Stimulated activated effector memory CD8-positive, alpha-beta T cell treated with anti-CD3 and anti-CD28 coated beads, Interleukin-12 subunit alpha, Interleukin-12 subunit beta, amount 100 ng/mL, for 72 hours (primary cell): ENCODE measurements around the gene RAX2.
"Not testable (repeated sequence)": the region's sequence is repeated elsewhere in the genome, so short reads cannot be mapped to it uniquely, and the experiment has no call there.

Experiments used
- ATAC-seq: fragments of 150-1000 bp; cut with Tn5 transposase; 2 replicates; pipeline ENCODE4 v1.10.0; 2021
- DNase-seq, 2 donors: peaks; one replicate each; pipeline ENCODE4 v3.0.0; 2021 to 2022; ENCODE audit warnings: low spot score in 2 of 2
- H3K27ac Mint-ChIP-seq: one replicate; pipeline ENCODE4 v1.8.0; 2022; ENCODE audit warnings: mild to moderate bottlenecking, mixed read lengths
- H3K36me3 Mint-ChIP-seq: one replicate; pipeline ENCODE4 v1.8.0; 2022; ENCODE audit warnings: mild to moderate bottlenecking, mixed read lengths
- H3K4me1 Mint-ChIP-seq: one replicate; pipeline ENCODE4 v1.8.0; 2022; ENCODE audit warnings: mixed read lengths
- H3K4me3 Mint-ChIP-seq: one replicate; pipeline ENCODE4 v1.8.0; 2022; ENCODE audit warnings: mild to moderate bottlenecking, mixed read lengths
- H3K9me3 Mint-ChIP-seq: one replicate; pipeline ENCODE4 v1.8.0; 2022; ENCODE audit warnings: mixed read lengths

Gene RAX2

DNA sequence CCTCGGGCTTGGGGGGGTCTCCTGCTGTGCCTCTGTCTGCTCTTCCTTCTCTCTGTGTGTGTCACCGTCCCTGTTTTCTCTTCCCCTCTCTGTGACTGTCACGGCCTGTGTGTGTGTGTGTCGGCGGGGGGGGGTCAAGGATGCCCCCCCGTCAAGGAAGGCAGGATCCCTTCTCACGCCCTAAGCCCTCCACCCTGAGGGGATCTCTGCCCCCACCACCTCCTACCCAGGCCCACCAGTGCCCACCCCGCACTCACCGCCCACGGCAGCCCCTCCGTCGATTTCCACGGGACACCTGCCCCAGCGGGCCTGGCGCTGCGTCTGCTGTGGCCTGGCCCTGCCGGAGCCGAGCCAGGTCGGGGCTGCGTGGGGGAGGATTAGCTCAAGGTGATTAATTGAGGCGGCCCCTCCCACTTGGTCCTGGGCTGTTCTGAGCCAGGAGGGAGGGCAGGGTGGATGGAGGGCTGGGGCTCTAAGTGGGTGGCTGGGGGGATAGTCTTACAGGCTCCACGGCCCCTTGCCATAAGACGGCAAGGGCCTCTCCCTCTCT lies at the start of gene RAX2:
Gene RAX2, minus strand, starts transcription at position 323 of the 550 bp plus-strand sequence. CDS start 486 bp downstream, outside the sequence.
- ATAC-seq (no peak), DNase-seq (no peak)
- no peak within 1 kb of the TSS for H3K27ac Mint-ChIP-seq
- peaks cover 33% of the 10 kb centered on the region for H3K36me3 Mint-ChIP-seq
- no peak within 1 kb of the TSS for H3K4me3 Mint-ChIP-seq
- peaks cover 3% of the 10 kb centered on the region for H3K9me3 Mint-ChIP-seq
- H3K4me1 Mint-ChIP-seq: peaks cover under 1% of the 10 kb centered on the region

DNA sequence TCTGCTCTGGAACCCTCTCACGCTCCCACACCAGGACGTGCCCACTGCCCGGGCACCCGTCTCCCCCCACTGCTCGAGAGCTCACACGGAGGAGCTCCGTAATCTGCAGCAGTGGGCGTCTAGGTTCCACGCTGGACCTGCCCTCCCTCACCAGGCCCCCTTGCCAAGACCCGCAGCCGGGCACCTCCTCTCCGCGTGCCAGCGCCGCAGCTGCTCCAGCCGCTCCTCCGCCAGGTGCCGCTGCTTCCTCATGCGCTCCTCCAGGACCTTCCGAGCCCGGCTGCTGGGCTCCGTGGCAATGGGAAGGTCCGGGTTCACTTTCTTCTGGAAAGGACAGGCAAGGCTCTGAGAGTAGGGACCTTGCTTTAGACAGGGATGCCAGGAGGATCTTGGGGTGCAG lies 49.1 kb upstream of the RAX2 start:
- H3K9me3 Mint-ChIP-seq: no peaks in the 10 kb centered on the region
- no peak overlapping the region for H3K4me3 Mint-ChIP-seq
- no peaks in the 10 kb centered on the region for H3K36me3 Mint-ChIP-seq
- DNase-seq: no peak
- H3K27ac Mint-ChIP-seq: no peak overlapping the region
- ATAC-seq: no peak
- peaks cover 35% of the 10 kb centered on the region for H3K4me1 Mint-ChIP-seq

DNA sequence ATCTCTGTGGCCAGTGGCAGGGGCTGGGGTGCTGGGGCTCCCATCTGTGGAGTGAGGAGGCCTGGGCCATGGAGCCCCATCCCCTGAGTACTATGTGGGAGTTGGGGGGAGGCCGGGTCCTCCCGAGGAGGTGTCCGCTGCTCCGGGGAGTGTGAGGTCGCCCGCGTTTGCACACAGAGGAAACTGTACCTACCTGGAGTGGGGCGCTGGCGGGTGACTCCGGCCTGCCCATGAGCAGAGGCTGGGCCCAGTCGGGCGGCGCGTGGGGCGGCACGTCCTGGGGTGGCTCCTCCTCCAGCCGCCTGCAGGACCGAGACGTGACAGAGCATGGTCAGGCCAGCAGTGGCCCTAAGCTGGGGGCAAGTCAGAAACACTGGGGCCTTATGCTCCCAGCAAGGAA lies 48.0 kb upstream of the RAX2 start:
- ATAC-seq (no peak), DNase-seq (no peak)
- no peaks in the 10 kb centered on the region for H3K36me3 Mint-ChIP-seq
- H3K4me1 Mint-ChIP-seq: peaks cover 27% of the 10 kb centered on the region
- H3K27ac Mint-ChIP-seq: peak overlapping the region; percentile 29
- H3K9me3 Mint-ChIP-seq: no peaks in the 10 kb centered on the region
- H3K4me3 Mint-ChIP-seq: no peak overlapping the region

DNA sequence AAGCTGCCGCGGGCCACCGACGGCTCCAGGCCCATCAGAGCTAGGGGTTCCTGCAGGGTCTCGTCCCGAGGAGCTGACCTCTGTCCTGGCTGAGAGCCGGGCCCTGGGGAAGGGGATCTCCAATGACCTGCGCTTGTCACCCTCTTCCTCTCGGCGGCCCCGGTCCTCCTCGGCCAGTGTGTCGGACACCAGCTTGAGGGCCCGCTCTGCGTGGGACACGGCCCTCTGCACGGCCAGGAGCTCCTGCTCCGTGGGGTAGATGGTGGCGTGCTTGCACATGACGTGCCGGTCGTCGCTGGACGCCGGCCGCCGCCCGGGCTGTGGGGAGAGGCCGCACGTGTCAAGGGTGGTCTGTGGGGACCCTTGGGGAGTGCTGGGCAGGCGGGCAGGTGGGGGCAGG lies 46.9 kb upstream of the RAX2 start:
- peaks cover 36% of the 10 kb centered on the region for H3K4me1 Mint-ChIP-seq
- H3K4me3 Mint-ChIP-seq: no peak overlapping the region
- DNase-seq (no peak), ATAC-seq (no peak)
- no peaks in the 10 kb centered on the region for H3K36me3 Mint-ChIP-seq
- H3K27ac Mint-ChIP-seq: no peak overlapping the region
- no peaks in the 10 kb centered on the region for H3K9me3 Mint-ChIP-seq

DNA sequence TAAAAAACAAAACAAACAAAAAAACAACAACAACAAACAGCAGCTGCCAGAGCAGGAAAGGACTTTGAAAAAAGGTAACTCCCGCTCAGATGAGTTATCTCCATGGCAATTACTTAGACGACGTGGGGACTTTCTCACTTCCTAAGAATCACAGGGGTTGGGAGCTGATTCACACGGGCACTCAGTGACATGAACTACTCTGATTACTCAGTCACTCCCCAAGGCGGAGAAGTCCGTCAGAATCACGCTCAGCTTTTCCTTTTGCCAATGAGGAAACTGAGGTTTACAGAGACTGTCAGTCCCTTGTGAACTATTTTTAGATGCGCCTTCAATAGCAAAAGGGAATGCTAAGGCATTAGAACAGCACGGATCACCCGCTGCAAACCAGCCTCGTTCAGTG lies 46.4 kb upstream of the RAX2 start:
- ATAC-seq (peak; percentile 75), DNase-seq (no peak)
- no peaks in the 10 kb centered on the region for H3K36me3 Mint-ChIP-seq
- peaks cover 40% of the 10 kb centered on the region for H3K4me1 Mint-ChIP-seq
- no peaks in the 10 kb centered on the region for H3K9me3 Mint-ChIP-seq
- no peak overlapping the region for H3K27ac Mint-ChIP-seq
- no peak overlapping the region for H3K4me3 Mint-ChIP-seq

DNA sequence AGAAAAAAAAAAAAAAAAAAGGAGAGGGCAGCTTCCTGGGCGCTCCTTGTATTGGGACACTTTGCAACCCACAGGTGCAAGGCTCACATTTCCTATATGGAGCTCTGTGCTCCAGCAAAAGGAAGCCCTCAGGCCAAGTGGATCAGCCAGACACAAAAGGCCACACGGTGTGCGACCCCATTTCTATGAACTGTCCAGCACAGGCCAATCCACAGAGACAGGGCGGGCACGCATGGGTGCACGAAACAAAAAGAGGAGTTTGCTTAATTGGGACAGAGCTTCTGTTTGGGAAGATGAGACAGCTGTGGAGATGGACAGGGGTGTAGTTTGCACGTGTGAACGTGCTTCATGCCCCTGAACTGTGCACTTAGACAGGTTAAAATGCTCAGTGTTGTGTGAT lies 45.7 kb upstream of the RAX2 start:
- ATAC-seq: no peak
- Mint-ChIP-seq H3K9me3 (no peaks in the 10 kb centered on the region), H3K36me3 (peaks cover 2% of the 10 kb centered on the region), H3K27ac (no peak overlapping the region), H3K4me1 (peaks cover 47% of the 10 kb centered on the region), H3K4me3 (no peak overlapping the region)
- no peak for DNase-seq

DNA sequence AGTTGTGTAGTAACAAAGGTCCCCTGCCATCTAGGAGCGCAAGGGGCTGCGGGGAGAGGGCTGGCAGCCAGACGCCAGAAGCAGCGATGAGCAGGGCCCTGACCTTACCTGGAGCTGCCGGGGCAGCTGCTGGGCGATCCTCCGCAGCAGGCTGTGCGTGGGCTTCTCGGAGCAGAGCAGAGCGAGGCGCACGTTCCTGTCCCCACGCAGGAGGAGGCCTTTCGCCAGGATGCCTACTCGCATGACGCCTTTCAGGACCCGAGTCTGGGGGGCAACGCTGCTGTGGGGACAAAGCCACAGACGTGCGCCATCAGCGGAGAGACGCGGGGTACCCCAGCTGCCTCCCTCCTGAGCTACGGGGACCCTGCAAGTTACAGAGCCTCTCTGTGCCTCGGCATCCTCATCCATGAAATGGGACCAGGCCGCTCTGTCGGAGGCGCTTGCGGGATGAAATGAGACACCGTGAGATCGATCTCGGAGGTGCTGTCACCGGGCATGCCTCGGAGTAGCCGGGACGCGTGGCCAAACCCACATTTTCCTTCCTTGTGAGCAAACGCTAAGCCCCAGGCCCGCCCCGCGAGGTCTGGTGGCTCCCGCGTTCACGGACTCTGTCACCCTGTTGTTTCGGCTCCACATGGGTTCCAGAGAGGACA lies 44.7 kb upstream of the RAX2 start:
- H3K9me3 Mint-ChIP-seq: no peaks in the 10 kb centered on the region
- DNase-seq (no peak), ATAC-seq (no peak)
- no peak overlapping the region for H3K4me3 Mint-ChIP-seq
- no peak overlapping the region for H3K27ac Mint-ChIP-seq
- peaks cover 10% of the 10 kb centered on the region for H3K36me3 Mint-ChIP-seq
- peaks cover 49% of the 10 kb centered on the region for H3K4me1 Mint-ChIP-seq

DNA sequence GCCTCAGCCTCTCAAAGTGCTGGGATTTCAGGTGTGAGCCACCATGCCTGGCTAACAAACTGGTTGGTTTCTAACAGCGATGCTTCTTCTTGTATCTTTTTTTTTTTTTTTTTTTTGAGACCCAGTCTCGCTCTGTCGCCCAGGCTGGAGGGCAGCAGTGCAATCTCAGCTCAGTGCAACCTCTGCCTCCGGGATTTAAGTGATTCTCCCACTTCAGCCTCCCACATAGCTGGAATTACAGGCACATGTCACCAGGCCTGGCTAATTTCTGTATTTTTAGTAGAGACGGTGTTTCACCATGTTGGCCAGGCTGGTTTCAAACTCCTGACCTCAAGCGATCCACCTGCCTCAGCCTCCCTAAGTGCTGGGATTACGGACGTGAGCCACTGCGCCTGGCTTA lies 44.1 kb upstream of the RAX2 start:
- H3K9me3 Mint-ChIP-seq, DNase-seq, H3K4me3 Mint-ChIP-seq, H3K27ac Mint-ChIP-seq, ATAC-seq, H3K36me3 Mint-ChIP-seq: not testable (repeated sequence)
- peaks cover 44% of the 10 kb centered on the region for H3K4me1 Mint-ChIP-seq

DNA sequence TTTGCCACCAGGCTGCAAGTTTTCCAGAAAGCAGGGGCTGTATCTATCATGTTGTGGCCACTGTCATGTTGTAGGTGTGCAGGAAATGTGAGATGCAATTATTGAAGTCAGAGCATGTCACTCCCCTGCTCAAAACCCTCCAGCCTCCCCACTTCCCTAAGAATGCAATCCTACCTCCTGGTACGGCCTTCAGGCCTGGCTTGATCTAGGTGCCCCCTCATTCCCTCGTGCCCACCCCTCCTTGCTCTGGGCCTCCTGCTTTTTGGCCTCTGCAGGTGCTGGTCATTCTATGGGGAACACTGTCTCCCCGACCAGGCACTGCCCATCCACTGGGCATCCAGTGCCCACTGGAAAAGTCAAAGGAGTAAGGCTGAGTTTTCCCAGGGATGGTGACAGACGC lies 42.6 kb upstream of the RAX2 start:
- Mint-ChIP-seq H3K4me3 (peak overlapping the region; percentile 72), H3K4me1 (peaks cover 45% of the 10 kb centered on the region), H3K36me3 (peaks cover 10% of the 10 kb centered on the region), H3K9me3 (no peaks in the 10 kb centered on the region), H3K27ac (peak overlapping the region; percentile 99)
- no peak for DNase-seq
- no peak for ATAC-seq

DNA sequence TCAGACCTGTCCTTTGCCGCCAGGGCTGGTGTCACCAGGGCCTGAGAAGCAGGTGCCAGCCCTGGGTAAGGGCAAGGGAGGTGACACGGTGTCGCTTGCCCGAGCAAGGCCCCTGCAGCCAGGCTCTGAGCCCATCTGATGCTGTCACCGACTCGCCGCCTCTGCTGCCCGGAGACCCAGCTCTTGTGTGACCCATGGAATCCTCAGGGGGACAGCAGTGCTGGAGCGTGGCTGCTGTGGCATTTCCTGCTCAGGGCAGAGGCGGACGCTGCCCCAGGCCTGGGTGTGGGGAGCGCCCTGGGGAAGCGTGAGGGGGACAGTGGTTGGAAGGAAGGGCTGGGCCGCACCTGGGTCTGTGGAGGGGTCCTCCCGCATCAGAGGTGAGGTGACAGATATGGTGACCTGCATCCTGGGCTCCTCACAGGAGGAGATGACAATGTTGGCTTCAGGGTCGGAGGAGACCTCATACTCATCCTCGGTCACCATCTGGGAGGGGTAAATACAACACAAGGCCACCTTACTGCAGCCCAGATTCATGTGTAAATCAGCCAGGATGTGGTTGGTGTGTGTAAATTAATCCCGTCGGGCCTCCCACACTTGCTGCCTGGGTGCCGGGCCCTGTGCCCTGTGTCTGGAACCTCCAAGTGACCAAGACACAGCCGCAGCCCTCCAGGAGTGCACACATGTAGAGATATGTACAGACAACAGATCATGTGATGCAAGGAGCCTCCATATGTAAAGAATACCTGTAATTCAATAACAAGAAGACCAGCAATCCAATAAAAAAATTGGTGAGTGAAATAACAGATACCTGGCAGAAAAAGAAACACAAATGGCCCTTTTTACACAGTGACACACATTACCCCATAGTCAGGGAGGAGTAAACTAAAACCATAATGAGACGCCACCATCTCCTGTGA lies 41.7 kb upstream of the RAX2 start:
- DNase-seq (no peak), ATAC-seq (peak; percentile 41)
- H3K4me3 Mint-ChIP-seq: peak overlapping the region; percentile 72
- H3K4me1 Mint-ChIP-seq: peaks cover 52% of the 10 kb centered on the region
- H3K36me3 Mint-ChIP-seq: peaks cover 10% of the 10 kb centered on the region
- H3K9me3 Mint-ChIP-seq: no peaks in the 10 kb centered on the region
- peak overlapping the region; percentile 99 for H3K27ac Mint-ChIP-seq

DNA sequence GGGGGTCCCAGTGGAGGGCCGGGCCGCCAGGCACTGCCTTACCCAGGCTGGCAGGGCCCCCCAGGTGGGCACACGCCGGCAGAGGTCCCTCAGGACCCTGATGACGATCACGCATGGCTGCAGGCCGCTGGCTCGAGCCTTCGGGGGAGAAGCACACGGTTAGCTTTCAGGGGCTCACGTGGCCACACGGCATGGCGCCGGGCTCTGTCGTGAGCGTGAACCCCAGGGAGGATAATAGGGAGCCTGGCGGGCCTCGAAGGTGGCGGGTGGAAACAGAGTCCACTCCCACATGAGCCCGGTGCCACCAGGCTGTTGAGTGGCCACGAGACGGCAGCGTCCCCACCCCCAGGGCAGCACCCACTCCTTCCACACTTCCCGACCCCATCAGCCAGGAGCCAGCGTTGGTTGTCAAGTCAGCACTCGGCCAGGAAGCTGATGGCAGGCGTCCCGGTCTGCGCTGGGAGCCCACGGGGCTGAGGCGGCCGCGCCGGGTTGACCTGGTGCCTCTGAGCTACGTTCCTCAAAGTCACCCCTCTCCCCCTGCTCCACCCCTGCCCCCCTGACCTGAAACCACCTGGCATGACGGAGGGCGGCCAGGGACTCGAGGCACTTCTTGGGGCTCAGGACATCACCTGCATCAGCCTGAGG lies 38.8 kb upstream of the RAX2 start:
- Mint-ChIP-seq H3K36me3 (peaks cover 16% of the 10 kb centered on the region), H3K4me1 (peaks cover 66% of the 10 kb centered on the region), H3K27ac (no peak overlapping the region), H3K4me3 (no peak overlapping the region), H3K9me3 (no peaks in the 10 kb centered on the region)
- no peak for ATAC-seq
- no peak for DNase-seq

DNA sequence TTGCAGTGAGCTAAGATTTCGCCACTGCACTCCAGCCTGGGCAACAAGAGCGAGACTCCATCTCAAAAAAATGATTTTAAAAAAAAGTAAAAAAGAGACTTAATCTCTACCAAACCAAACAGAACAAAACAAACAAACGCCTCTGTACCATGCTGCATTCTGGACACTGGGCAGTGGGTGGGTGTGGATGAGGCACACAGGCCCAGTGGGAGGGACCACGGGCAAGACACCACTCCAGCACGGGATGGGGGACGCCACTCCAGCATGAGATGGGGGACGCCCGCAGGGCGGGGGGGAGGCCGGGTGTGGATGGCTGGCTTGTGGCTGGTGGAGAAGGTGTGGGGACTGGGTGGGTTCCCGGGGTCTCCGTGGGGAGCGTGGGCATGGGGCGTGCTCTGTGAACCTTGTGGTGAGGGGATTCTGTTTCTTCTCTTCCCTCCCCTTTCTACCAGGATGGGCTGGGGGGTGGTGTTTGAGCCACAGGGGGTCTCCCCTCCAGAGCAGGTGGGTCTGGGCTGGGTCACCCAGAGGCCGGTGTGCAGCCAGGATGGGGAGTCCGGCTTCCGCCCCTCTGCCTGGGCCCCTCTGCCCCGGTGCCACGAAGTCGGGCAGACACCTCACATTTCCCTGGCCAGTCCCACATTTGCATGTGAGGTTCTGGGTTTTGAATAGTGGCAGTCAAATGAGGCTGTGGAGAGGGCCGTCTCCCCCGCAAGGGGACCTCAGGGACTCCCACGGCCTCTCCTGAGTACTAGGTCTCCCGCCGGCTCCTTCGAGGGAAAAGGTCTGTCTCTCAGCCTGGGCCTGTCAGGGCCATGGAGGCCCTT lies 38.1 kb upstream of the RAX2 start:
- Mint-ChIP-seq H3K27ac (peak overlapping the region; percentile 3), H3K4me3 (no peak overlapping the region), H3K9me3 (no peaks in the 10 kb centered on the region), H3K4me1 (peaks cover 71% of the 10 kb centered on the region), H3K36me3 (peaks cover 20% of the 10 kb centered on the region)
- ATAC-seq (peak; percentile 3), DNase-seq (no peak)

DNA sequence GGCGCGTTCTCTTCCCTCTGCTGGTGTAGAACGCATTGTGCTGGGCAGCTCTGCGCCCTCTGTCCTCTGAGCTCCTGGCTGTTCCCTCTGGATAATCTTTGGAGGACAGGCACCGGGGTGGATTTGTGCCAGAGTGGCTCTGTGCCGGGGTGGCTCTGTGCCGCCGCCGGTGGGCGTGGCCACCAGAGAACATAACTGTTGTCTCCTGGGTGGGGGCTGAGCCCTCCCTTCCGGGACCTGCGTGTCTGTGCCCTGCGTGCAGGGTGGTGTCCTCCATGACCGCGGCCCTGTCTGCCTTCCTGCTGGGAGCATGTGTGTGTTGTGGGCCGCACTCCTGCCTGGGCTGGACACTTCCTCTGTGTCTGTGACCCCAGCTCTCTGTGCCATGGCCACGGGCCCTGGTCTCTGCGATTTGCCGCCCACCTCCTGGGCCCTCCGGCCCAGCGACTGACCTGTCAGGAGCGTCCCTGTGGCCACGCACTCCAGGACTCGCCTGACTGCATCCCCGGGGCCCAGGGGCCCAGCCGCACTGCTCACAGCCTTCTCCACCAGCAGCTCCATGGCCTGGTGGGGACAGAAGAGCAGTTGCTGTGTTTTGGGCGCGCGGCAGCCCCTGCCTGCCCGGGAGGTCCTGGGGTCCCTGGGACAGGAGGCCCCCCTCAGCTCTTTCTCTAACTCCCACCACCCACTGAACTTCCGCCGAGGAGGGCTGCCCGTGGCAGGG lies 36.6 kb upstream of the RAX2 start:
- DNase-seq: no peak
- H3K27ac Mint-ChIP-seq: no peak overlapping the region
- peaks cover 20% of the 10 kb centered on the region for H3K36me3 Mint-ChIP-seq
- H3K9me3 Mint-ChIP-seq: no peaks in the 10 kb centered on the region
- no peak for ATAC-seq
- H3K4me1 Mint-ChIP-seq: peaks cover 62% of the 10 kb centered on the region
- no peak overlapping the region for H3K4me3 Mint-ChIP-seq
